NCI-H2029 treated with DMSO at 0.1 percent for 48 hours (cell line): ENCODE data around the gene EFNA4.

ENCODE experiments used
- DNase-seq: peaks from one replicate; lab custom pipeline; 2025; lab: John Stamatoyannopoulos, UW

EFNA4 gene

DNA sequence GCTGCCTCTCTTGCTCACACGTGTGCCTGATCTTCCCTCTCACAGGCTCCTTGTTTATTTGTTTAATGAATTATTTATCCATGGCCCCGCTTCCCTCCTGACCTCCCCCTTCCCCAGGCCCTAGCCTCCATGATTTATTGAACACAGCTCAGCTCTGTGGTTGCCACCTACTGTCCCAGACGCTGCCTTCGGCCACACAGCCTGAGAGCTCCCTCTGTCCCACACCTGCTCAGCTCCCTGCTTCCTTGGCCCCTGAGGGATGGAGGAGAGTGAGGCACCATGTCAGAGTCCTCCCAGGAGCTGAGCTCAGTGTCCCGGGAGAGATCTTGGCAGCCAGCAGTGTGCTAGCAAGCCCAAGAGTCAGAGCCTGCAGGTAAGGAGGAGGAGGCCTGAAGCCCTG is 12.0 kb downstream of the EFNA4 start:
- DNase-seq = no peak

DNA sequence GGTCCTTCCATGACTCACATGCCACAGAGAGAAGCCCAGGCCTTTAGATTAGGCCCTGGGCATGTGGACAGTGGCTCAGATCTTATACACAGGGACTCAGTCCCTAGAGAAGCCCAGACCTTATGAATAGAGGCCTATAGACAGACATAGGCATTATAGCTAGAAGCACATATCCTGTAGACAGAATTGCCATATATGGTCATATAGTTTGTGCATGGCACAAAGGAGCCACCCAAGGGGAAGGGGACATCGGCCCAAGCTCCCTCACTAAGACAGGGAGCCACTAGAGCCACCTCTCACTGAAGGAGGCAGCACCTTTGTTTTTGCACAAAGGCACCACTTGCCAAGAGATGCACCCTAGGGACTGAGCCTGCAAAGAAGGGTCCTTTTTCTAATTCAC is 12.8 kb downstream of the EFNA4 start:
- DNase-seq = no peak

GRCh38 chr1:155077346-155077745 is 13.8 kb downstream of the EFNA4 start:
- no peak for DNase-seq

GRCh38 chr1:155077758-155078445 is 14.4 kb downstream of the EFNA4 start:
- no peak for DNase-seq

DNA sequence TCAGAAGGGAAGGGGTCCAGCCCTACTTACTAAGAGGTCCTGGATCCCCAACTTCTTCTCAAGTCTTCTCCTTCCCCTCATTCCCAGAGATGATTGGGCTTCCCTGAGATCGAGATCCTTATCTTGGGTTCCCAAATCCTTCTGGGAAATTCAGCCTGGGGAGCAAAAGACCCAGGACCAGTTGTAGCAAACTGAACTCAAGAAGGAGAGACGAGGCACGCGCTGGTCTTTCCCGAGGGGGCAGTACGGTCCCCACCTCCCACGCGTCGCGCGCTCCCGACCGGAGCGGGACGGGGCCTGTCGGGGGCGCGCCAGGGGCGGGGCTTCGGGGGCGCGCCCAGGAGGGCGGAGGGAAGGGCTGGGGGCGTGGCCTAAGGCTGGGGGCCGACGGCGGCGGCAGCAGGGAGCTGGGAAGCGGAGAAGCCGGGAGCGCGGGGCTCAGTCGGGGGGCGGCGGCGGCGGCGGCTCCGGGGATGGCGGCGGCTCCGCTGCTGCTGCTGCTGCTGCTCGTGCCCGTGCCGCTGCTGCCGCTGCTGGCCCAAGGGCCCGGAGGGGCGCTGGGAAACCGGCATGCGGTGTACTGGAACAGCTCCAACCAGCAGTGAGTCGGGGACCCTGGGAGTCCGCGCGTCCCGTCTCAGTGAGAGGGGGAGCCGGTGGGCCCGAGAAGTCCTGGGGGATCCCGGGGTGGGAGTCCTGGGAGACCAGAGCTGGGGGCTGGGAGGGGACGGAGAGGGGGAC is 15.1 kb downstream of the EFNA4 start, which contains the start of gene EFNA3:
EFNA3 (plus strand) TSS at position 369 of the 741 bp plus-strand sequence; CDS start at position 474, 105 bp downstream.
- DNase-seq = no peak

DNA sequence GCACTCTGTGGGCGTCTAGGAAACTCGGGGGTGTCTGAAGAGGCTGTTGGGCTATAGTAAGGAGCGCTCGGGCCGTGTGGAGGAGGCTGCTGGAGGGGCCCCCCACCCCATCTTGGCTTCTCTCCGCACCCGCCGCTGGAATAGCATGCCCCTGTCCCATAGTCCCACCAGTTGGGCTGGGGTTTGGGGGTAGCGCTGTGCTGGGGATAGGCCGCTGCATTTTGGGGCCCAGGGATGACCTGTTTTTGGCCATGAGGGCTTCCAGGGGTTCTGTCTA is 15.6 kb downstream of the EFNA4 start:
- DNase-seq = no peak

DNA sequence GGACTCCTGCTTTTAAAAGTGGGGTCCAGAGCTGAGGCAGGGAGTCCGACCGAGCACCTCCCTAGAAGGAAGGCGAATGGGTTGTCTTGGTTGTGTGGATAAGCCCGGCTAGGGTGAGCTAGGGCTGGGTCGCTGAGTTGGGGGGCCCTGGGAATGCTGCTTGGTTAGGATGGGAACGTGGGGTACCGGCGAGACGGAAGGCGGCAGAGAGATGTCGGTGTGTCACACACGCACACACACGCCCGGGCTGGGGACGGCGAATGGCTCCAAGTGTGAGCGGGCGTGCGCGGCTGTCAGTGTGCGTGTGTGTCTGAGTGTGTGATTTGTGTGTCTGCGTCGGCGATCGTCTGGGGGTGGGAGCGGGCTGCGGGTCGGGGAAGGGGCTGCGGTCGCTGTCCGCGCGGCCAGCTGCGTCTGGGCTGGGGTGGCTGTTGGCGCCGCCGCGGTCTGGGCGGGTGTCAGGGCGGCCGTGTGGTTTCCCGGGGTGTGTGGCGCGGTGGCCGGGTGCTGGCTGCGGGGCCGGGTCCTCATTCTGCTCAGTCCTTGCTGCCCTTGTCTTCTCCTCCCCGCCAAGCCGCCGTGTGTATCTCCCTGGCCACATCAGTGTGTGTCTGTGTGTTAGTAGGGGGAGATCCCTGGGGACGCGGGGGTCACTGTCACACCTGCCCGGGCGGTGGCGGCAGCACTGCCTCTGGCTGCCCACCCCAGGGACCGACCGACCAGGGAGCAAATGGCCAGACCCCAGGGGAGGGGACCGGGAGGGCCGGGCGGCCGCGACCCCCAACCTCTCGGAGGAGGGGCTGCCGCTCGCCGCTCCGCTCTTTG is 16.2 kb downstream of the EFNA4 start:
- DNase-seq = no peak

- no peak for DNase-seq
These were observed 17.0 kb downstream of the EFNA4 start for GRCh38 chr1:155080312-155081228.

GRCh38 chr1:155081472-155082300 is 18.1 kb downstream of the EFNA4 start:
- peak; percentile 23 for DNase-seq

DNA sequence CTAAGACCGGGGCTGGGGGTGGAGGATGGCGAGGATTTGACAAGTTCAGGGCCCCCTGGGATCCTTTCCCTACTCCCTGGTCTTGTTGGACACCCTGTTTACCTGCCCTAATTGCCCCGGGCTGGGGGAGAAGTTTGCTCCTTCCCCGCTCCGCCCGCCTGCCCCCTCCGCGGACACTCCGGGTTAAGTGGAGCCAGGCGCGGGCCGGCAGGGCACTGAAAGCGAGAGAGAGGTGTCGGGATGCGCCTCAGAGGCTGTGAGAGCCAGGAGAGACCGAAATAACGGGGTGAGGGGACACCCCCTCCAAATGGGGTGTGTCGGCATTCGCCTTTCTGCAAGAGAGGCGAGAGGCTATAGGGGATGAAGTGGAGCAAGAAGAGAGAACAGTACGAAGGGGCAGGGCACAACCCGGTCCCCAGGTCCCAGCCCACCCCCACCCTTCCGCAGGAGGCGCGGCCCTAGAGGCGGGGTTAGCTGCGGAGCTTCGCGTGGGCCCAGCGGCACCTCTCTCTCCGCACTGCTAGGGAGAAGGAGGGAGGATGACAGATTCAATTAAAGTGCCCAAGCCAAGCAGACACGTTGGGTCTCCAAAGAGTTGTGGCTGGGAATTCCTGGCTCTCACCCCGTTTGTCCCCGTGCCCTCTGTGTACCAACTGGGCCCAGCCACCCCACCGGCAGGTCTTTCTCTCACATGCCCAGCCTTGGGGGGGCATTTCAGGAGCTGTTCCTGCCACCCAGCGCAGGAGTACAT is 18.9 kb downstream of the EFNA4 start:
- no peak for DNase-seq

DNA sequence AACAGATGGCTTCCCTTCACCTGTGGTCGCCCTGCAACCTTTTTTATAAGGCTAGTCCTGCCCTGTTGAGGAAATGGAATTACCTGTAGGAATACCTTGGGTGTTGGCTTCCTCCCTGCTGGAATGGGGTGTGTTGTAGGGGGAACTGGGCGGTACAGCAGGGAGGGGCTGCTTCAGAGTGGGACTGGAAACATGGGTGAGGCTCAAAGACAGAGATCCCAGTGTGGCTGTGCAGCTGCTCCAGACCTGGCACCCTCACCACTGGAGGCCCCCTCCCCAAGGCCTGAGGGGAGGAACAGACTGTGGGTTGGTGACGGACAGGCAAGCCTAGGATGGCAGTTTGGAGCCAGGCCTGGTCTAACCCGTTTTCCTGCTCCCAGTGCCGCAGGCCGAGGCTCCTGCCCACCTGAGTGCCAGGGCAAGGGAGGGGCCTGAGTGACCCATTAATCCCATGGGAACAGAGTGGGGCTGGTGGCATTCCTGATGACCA is 19.6 kb downstream of the EFNA4 start:
- DNase-seq = no peak

- DNase-seq = no peak
These were observed 20.6 kb downstream of the EFNA4 start for GRCh38 chr1:155083865-155084721.

GRCh38 chr1:155084722-155085503 is 21.4 kb downstream of the EFNA4 start:
- DNase-seq = peak; percentile 87

DNA sequence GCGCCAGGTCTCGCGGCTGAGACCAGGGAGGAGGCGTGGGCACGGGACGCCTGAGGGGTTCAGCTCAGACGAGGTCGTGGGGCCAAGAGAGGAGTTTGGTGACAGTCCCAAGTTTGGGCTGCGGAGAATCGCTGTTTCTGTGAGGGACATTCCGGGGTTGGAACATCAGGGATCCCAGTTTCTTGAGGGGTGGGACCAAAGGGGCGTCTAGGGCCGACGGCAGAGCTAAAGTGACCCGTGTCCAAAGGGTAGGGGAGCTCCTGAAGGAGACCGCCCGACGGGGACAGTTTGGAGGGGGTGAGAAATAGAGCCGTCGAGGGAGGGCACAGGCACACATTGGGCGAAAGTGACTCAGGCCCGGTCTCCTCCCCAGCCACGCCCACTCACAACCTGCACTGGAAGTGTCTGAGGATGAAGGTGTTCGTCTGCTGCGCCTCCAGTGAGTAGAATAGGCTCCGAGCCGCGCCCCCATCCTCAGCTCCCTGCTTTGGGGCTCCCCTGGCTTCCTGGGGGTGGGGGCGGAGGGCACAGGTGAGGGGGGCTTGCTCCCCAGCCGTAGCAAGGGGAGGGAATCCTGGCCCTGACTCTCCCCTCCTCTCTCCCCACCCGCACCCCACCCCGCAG is 22.1 kb downstream of the EFNA4 start:
- no peak for DNase-seq

DNA sequence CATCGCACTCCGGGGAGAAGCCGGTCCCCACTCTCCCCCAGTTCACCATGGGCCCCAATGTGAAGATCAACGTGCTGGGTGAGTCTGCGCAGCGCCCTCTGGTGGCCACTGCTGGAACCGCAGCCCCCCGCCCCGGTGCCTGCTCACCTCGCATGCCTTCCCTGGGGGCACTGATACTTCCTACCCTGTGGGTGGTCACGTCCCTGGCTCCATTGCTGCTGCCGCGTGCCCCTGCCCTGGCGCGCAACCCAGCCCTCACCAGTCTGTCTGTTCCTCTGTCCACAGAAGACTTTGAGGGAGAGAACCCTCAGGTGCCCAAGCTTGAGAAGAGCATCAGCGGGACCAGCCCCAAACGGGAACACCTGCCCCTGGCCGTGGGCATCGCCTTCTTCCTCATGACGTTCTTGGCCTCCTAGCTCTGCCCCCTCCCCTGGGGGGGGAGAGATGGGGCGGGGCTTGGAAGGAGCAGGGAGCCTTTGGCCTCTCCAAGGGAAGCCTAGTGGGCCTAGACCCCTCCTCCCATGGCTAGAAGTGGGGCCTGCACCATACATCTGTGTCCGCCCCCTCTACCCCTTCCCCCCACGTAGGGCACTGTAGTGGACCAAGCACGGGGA is 22.7 kb downstream of the EFNA4 start:
- no peak for DNase-seq

GRCh38 chr1:155086856-155087535 is 23.5 kb downstream of the EFNA4 start:
- no peak for DNase-seq
